ENCODE data around the gene MAMDC2. TPM values are rescaled to one million over a fixed set of nuclear protein-coding genes. Genes with fewer than 3 reads are reported as not detected.

The MAMDC2 gene
- total RNA-seq, 2 experiments from 2014 or later: not detected

DNA sequence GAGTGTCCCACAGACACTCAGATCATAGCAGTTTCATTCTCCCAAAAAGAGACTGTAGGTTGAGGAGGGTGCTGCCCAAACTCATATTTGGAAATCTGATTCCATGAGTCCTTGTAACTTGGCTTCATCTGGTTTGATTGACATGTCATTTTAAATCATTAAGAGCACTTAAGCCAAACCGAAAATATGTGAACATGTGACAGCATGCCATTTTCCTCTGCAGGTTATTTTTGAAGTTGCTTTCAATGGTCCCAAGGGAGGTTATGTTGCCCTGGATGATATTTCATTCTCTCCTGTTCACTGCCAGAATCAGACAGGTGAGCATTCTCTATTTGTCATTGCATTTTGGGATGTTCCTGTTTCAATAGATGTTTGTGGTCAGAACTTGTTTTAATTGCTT is 87.6 kb downstream of the MAMDC2 start:
- Mint-ChIP-seq H3K4me3 (no peak overlapping the region), H3K27ac (no peak overlapping the region), H3K9me3 (no peaks in the 10 kb centered on the region), H3K4me1 (ENCODE audit: low read depth) (no peaks in the 10 kb centered on the region), H3K36me3 (ENCODE audit: low read depth) (no peaks in the 10 kb centered on the region), H3K27me3 (peaks cover 5% of the 10 kb centered on the region)
- TF ChIP-seq, protein P1, sequence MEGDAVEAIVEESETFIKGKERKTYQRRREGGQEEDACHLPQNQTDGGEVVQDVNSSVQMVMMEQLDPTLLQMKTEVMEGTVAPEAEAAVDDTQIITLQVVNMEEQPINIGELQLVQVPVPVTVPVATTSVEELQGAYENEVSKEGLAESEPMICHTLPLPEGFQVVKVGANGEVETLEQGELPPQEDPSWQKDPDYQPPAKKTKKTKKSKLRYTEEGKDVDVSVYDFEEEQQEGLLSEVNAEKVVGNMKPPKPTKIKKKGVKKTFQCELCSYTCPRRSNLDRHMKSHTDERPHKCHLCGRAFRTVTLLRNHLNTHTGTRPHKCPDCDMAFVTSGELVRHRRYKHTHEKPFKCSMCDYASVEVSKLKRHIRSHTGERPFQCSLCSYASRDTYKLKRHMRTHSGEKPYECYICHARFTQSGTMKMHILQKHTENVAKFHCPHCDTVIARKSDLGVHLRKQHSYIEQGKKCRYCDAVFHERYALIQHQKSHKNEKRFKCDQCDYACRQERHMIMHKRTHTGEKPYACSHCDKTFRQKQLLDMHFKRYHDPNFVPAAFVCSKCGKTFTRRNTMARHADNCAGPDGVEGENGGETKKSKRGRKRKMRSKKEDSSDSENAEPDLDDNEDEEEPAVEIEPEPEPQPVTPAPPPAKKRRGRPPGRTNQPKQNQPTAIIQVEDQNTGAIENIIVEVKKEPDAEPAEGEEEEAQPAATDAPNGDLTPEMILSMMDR (IDR thresholded peaks at IDR 0.05): no peak
- POLR2A ChIA-PET: no interaction called here
- intact Hi-C loops (cut with micrococcal nuclease): no loop called here
- DNase-seq (no peak), ATAC-seq (no peak)
- CTCF ChIA-PET: no interaction called here

DNA sequence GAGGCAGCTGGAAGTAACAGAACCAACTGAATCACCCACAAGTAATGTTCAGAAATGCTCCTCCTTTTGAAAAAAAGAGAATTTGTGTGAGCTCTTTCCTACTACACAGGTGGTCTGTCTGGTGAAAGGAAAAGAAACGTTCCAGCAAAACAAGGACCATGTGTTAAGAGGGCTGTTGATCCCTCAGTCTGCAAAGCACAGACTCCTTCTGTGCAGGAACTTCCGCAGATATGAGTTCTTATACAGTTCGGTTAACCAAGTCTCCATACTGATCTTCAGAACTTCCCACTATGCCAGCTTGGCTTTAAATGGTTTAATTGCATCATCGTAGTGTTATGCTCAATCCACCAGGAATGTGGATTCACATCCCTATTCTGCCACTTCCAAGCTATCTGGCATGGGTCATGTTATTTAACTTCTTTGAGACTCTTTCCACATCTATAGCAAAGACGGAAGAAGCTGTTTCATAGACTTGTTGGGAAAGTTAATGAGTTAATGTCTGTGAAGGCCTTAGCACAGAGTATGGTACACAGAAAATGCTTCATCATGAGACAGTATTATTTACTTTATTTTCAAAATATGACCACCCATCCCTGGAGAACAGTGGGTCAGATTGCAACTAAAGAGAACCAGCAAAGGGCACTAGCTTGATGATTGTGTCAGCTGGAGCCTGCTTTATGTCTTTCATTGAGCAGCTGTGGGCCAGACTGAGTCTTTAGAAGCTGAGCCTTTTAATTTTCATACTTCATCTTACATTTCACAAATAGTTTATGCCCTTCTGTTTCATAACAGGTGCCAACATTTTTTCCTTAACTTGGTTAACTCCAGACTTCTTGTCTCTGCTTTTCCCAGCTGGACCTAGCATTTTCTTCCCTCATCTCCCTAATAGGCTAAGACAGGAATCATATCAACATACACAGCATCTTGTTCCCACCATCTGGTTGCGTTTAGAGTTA is 89.9 kb downstream of the MAMDC2 start:
- H3K9me3 Mint-ChIP-seq: no peaks in the 10 kb centered on the region
- H3K36me3 Mint-ChIP-seq (ENCODE audit: low read depth): no peaks in the 10 kb centered on the region

DNA sequence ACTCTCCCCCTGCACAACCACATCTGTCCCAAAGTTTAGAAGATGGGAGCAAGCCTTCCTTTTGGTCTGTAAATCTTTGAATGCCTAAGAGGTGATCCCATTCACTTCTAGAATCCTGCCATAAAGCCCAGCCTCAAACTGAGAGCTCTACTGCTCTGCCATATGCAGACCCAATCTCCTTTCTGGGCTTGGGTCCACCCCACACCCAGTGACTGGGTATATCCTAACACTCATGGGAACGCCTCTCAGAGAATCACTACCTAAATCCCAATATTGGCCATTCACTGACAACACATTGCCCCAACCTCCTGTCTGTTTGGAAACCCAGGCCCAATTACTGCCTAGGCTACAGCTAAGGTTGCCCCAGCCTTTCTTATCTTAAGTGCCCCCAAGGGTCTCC is 90.7 kb downstream of the MAMDC2 start:
- Mint-ChIP-seq H3K36me3 (ENCODE audit: low read depth) (no peaks in the 10 kb centered on the region), H3K9me3 (no peaks in the 10 kb centered on the region), H3K27ac (no peak overlapping the region), H3K4me3 (no peak overlapping the region), H3K27me3 (no peaks in the 10 kb centered on the region), H3K4me1 (ENCODE audit: low read depth) (no peaks in the 10 kb centered on the region)
- ChIA-PET POLR2A (no interaction called here), CTCF (interaction anchor here (2.5 kb wide), 1 partner anchor 23 kb away, joined by 8 read pairs; no protein-coding TSS in a partner anchor)
- ATAC-seq: no peak
- DNase-seq: no peak
- intact Hi-C loops (cut with micrococcal nuclease): no loop called here
- TF ChIP-seq, protein P1 (IDR thresholded peaks at IDR 0.05): no peak

More for the DNA sequence above, 89.9 kb downstream of the MAMDC2 start:
- intact Hi-C loops (cut with micrococcal nuclease): no loop called here
- no peaks in the 10 kb centered on the region for H3K4me1 Mint-ChIP-seq (ENCODE audit: low read depth)
- no peak for DNase-seq
- ChIA-PET POLR2A (no interaction called here), CTCF (interaction anchor here (1.4 to 2.5 kb wide), 2 partner anchors 20 to 22 kb away, joined by 3 to 8 read pairs; no protein-coding TSS in a partner anchor)
- TF ChIP-seq, protein P1 (IDR thresholded peaks at IDR 0.05): no peak
- no peak overlapping the region for H3K4me3 Mint-ChIP-seq
- no peaks in the 10 kb centered on the region for H3K27me3 Mint-ChIP-seq
- ATAC-seq: no peak
- no peak overlapping the region for H3K27ac Mint-ChIP-seq

DNA sequence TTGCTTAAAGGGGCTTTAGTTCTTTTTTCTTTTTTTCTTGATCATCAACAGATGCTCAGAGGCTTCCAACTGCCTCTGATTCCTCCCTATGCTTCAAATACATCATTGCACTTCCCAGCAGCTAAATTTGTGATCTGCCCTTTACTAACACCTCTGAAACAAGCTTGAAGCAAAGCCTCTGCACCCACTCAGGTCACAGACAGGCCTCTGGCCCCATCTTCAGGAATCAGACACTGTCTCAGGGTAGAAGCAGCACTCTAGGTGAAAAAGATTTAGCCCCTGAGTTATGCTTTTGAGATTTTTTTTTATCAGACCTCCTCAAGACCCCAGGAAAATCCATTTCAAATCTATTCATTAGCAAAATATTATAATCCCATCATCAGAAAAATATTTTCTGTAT is 91.5 kb downstream of the MAMDC2 start:
- POLR2A ChIA-PET: interaction anchor here (0.7 kb wide), 1 partner anchor 96 kb away, joined by 3 read pairs; no protein-coding TSS in a partner anchor
- TF ChIP-seq, protein P1 (IDR thresholded peaks at IDR 0.05): no peak
- CTCF ChIA-PET: interaction anchor here (2.5 kb wide), 1 partner anchor 24 kb away, joined by 8 read pairs; no protein-coding TSS in a partner anchor
- Mint-ChIP-seq H3K27ac (no peak overlapping the region), H3K36me3 (ENCODE audit: low read depth) (no peaks in the 10 kb centered on the region), H3K9me3 (no peaks in the 10 kb centered on the region), H3K4me3 (no peak overlapping the region), H3K4me1 (ENCODE audit: low read depth) (no peaks in the 10 kb centered on the region), H3K27me3 (no peaks in the 10 kb centered on the region)
- intact Hi-C loops (cut with micrococcal nuclease): no loop called here
- ATAC-seq: no peak
- DNase-seq: no peak

DNA sequence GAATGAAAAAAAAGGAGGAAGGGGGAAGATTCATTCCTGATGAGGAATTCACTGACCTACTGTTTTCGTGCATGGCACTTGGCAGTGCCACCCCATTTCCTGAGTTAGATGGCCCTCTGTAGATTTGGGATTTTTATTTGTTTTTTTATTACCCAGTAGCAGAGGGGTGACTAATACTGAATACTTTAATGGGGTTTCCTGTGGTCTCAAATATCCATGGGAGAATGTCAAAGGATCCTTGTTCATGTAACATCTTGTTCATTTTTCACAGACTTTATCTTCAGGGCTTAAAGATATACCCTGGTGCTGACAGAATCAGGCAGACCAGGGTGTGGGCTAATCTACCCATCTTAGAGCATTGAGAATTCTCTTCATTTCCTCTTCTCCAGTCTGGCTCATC is 93.0 kb downstream of the MAMDC2 start:
- intact Hi-C loops (cut with micrococcal nuclease): no loop called here

More for the DNA sequence above, 93.0 kb downstream of the MAMDC2 start:
- no peak for ATAC-seq
- no peaks in the 10 kb centered on the region for H3K9me3 Mint-ChIP-seq
- H3K36me3 Mint-ChIP-seq (ENCODE audit: low read depth): no peaks in the 10 kb centered on the region
- no peak overlapping the region for H3K4me3 Mint-ChIP-seq
- peaks cover 1% of the 10 kb centered on the region for H3K27me3 Mint-ChIP-seq
- DNase-seq: no peak
- CTCF ChIA-PET: interaction anchor here (1.0 kb wide), 1 partner anchor 25 kb away, joined by 5 read pairs; no protein-coding TSS in a partner anchor
- POLR2A ChIA-PET: no interaction called here
- H3K4me1 Mint-ChIP-seq (ENCODE audit: low read depth): no peaks in the 10 kb centered on the region
- no peak overlapping the region for H3K27ac Mint-ChIP-seq
- TF ChIP-seq, protein P1 (IDR thresholded peaks at IDR 0.05): no peak

Data from activated CD8-positive, alpha-beta T cell treated with anti-CD3 and anti-CD28 coated beads for 36 hours (primary cell).